ENCODE measurements around the gene TNPO3.
"Not testable (repeated sequence)": the region's sequence is repeated elsewhere in the genome, so short reads cannot be mapped to it uniquely, and the experiment has no call there.

TNPO3 gene

DNA sequence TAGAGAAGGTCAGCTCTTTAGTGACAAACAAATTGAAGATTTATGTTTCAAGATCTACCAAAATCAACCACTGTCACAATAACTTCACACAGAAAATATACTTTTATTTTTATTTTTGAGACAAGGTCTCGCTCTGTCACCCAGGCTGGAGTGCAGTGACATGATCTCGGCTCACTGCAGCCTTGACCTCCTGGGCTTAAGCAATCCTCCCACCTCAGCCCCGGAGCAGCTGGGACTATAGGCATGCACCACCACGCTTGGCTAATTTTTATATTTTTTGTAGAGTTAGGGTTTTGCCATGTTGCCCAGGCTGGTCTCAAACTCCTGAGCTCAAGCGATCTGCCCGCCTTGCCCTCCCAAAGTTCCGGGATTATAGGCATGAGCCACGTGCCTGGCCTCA is 60.4 kb downstream of the TNPO3 start:
- peaks cover 54% of the 10 kb centered on the region for H3K36me3 Mint-ChIP-seq (ENCODE audit: insufficient read depth)
- H3K9me3 Mint-ChIP-seq; H3K4me1 Mint-ChIP-seq (ENCODE audit: low read depth in 2 of 2); DNase-seq; H3K27me3 Mint-ChIP-seq; ATAC-seq (replicated peaks); H3K4me3 Mint-ChIP-seq; H3K27ac Mint-ChIP-seq: not testable (repeated sequence)

DNA sequence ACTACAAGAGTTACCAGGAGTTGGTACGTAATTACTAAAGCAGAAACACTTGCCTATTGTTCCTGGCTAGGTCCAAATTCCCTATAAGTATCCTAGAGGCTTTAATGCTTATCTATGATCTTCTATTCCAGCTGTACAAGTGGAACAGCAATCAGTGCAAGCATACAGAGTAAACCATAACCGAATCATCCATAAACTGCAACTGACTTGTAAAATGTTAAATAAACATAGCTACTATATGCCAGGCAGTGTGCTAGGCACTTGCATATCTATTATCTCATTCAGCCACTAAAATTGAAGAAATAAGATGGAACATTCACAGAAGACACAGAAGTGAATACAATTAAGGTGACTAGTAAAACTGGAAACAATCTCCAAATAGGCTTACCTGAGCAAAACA is 61.5 kb downstream of the TNPO3 start:
- H3K4me1 Mint-ChIP-seq (ENCODE audit: low read depth in 2 of 2): no peaks in the 10 kb centered on the region
- H3K27me3 Mint-ChIP-seq: no peaks in the 10 kb centered on the region
- H3K4me3 Mint-ChIP-seq: no peak overlapping the region
- peaks cover 53% of the 10 kb centered on the region for H3K36me3 Mint-ChIP-seq (ENCODE audit: insufficient read depth)
- no peak for ATAC-seq (replicated peaks)
- no peak for DNase-seq
- H3K27ac Mint-ChIP-seq: peak overlapping the region in 1 of 2 donors; percentile 38
- H3K9me3 Mint-ChIP-seq: no peaks in the 10 kb centered on the region

DNA sequence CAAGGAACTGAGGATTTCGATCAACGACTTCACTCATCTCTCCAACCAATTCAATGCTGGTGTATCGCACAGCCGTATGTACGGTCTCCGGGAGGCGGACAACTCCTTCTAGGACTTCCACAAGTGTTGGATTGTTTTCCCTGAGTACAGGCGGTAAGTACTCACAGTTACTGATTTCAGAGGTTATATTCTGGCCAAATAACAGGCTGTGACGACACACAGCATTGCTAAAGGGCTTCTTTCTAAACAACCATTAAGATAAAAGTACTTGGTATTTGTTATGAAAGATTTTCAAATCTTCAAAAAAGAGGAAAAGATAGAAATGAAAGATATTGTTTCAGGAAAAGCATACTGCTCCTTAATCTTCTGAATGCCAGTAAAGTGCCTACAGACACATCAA is 65.0 kb downstream of the TNPO3 start:
- Mint-ChIP-seq H3K4me1 (ENCODE audit: low read depth in 2 of 2) (no peaks in the 10 kb centered on the region), H3K27me3 (no peaks in the 10 kb centered on the region), H3K36me3 (ENCODE audit: insufficient read depth) (peaks cover 59% of the 10 kb centered on the region), H3K27ac (no peak overlapping the region), H3K9me3 (no peaks in the 10 kb centered on the region), H3K4me3 (no peak overlapping the region)
- ATAC-seq (replicated peaks) (no peak), DNase-seq (no peak)

DNA sequence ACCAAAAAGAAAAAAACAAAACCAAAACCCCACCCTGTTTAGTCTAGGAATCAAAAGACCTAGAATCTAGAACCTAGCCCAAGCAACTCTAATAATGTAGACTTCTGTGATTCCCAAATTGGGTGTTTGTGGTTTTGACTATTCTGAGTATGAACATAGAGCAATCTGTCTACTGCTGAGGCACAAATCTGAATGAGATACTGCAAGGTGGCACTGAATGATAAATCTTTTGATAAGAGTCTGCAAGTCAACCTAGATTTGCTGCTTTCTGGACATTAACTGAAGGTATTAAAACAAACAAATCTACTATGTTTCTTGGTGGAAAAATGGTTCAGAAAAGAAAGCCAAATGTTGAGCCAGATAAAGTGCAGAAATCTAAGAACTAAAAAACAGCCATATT is 66.5 kb downstream of the TNPO3 start:
- DNase-seq (no peak), ATAC-seq (replicated peaks) (no peak)
- Mint-ChIP-seq H3K27me3 (no peaks in the 10 kb centered on the region), H3K4me3 (no peak overlapping the region), H3K36me3 (ENCODE audit: insufficient read depth) (peaks cover 60% of the 10 kb centered on the region), H3K9me3 (no peaks in the 10 kb centered on the region), H3K27ac (peak overlapping the region in 1 of 2 donors; percentile 51), H3K4me1 (ENCODE audit: low read depth in 2 of 2) (no peaks in the 10 kb centered on the region)

DNA sequence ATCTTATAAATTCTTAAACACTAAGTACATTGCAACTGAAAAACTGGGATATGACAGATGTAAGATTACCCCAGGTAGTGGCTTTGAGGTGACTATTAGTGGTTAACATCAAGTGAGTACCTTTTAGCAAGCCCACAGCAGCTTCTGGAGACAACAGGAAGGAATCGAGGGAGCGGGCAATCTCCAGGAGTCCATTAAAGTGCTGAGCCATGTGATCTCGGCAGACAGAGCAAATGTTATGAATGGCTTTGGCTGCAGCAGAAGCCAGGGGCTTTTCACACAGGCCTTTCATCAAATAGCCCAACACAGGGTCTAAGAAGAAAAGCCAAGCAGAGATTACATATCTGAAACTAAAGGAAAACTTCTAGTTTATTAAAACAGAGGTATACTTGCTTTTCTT is 68.3 kb downstream of the TNPO3 start:
- H3K36me3 Mint-ChIP-seq (ENCODE audit: insufficient read depth): peaks cover 66% of the 10 kb centered on the region

DNA sequence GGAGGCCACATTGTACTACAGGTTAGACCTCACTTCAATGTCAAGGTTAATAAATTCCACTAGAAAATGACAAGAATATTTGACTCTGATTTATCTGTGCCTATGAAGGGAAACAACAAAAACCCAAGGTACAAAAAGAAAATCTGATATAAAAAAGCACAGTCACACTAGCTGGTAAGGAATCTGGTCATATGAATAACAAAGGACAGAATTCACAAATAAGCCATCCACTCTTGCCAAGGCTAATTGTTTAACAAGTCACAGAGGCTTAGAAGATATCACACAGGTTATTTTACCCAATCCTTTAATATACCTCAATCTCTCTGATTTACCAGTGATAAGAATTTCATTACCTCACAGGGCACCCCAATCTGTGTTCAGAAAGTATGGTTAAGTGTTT is 69.3 kb downstream of the TNPO3 start:
- Mint-ChIP-seq H3K36me3 (ENCODE audit: insufficient read depth) (peaks cover 74% of the 10 kb centered on the region), H3K4me1 (ENCODE audit: low read depth in 2 of 2) (no peaks in the 10 kb centered on the region), H3K4me3 (no peak overlapping the region), H3K27me3 (no peaks in the 10 kb centered on the region), H3K9me3 (no peaks in the 10 kb centered on the region), H3K27ac (no peak overlapping the region)
- ATAC-seq (replicated peaks): no peak
- DNase-seq: no peak

More for the DNA sequence above, 68.3 kb downstream of the TNPO3 start:
- ATAC-seq (replicated peaks): no peak
- H3K27ac Mint-ChIP-seq: no peak overlapping the region
- no peak for DNase-seq
- H3K27me3 Mint-ChIP-seq: no peaks in the 10 kb centered on the region
- no peak overlapping the region for H3K4me3 Mint-ChIP-seq
- no peaks in the 10 kb centered on the region for H3K4me1 Mint-ChIP-seq (ENCODE audit: low read depth in 2 of 2)
- H3K9me3 Mint-ChIP-seq: no peaks in the 10 kb centered on the region

DNA sequence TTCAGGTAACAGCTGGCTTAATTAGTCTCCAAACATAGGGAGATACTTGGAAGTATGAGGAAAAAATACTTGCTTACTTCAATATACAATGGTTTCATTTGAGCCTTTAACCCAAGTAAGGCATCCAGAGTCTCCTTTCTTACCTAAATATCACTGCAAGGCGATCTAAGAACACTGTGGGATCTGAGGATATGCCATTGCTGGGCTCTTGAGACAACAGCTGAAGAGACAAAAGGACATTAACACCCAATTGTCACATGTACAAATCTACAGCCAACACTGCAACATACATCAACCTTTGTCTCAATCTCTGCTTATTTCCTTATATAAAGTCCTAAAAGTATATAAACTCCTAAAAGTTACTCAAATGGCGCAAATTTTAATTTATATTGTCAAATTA is 72.8 kb downstream of the TNPO3 start:
- ATAC-seq (replicated peaks) (no peak), DNase-seq (no peak)
- peak overlapping the region in 1 of 2 donors; percentile 12 for H3K27ac Mint-ChIP-seq
- H3K4me1 Mint-ChIP-seq (ENCODE audit: low read depth in 2 of 2): no peaks in the 10 kb centered on the region
- peaks cover 87% of the 10 kb centered on the region for H3K36me3 Mint-ChIP-seq (ENCODE audit: insufficient read depth)
- no peak overlapping the region for H3K4me3 Mint-ChIP-seq
- H3K9me3 Mint-ChIP-seq: no peaks in the 10 kb centered on the region
- no peaks in the 10 kb centered on the region for H3K27me3 Mint-ChIP-seq

DNA sequence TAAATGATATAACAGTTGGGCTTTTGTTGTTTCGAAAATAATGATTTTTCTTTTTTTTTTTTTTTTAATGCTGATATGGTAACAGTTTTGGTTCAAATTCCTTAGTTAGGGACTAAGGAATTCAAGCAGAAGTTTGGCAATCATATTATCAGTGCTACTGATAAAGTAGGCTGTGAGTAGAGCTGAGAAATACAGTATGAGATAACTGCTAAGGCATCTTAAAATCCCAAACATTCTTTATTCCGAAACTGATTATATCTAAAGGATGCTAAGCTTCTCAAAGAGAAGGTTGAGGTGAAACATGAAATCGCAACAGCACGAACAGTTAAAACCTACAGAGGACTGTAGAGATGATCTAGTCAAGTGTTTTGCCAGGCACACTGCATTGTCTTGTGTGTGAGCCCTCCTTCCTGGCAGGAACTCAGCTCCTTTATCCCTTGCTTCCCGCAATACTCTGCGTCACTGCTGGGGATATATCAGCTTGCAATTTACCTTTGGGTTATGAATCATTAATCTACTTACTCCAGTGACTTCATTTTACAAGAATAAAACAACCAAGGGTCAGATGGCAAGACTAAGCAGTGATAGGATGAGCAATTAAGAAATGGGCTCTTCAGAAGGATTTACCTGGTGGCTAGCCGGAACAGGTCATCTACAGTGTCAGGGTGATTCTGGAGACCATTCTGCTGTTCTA is 80.5 kb downstream of the TNPO3 start:
- DNase-seq (no peak), ATAC-seq (replicated peaks) (no peak)
- no peaks in the 10 kb centered on the region for H3K4me1 Mint-ChIP-seq (ENCODE audit: low read depth in 2 of 2)
- peaks cover 94% of the 10 kb centered on the region for H3K36me3 Mint-ChIP-seq (ENCODE audit: insufficient read depth)
- H3K4me3 Mint-ChIP-seq: no peak overlapping the region
- no peaks in the 10 kb centered on the region for H3K27me3 Mint-ChIP-seq
- H3K27ac Mint-ChIP-seq: peak overlapping the region in 1 of 2 donors; percentile 41
- no peaks in the 10 kb centered on the region for H3K9me3 Mint-ChIP-seq

DNA sequence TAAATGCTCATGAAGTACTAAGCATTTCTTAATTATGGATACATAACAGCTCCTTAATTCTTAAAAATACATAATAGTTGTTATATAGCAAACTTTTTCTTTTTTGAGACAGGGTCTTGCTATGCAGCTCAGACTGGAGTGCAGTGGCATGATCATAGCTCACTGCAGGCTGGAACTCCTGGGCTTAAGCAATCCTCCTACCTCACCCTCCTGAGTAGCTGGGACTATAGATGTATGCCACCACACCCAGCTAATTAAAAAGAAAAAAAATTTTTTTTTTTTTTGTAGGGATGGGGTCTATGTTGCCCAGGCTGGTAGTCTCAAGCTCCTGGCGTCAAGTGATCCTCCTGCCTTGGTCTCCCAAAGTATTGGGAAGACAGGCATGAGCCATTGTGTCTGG is 86.3 kb downstream of the TNPO3 start:
- H3K27ac Mint-ChIP-seq: no peak overlapping the region

DNA sequence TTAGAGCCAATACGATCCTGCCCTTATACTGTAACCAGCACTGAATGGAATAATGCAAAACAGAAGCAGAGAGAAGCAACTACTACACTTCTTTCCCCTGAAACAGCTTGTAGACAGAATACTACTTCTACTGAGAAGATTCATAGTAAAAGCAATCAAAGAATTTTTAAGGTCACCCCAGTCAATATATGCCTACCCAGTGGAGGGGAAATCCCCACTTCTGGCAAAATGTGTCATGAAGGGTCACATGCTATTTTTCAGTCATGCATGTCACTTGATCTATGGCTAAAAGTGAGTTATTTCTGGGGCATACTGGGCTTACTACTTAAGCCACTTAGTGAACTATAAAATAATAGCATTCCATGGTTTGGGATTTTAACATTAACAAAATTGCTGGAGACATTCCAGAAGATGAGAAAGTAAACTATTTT is 91.6 kb downstream of the TNPO3 start:
- Mint-ChIP-seq H3K4me1 (ENCODE audit: low read depth in 2 of 2) (no peaks in the 10 kb centered on the region), H3K4me3 (no peak overlapping the region), H3K9me3 (no peaks in the 10 kb centered on the region), H3K27me3 (no peaks in the 10 kb centered on the region), H3K27ac (peak overlapping the region; percentile 53 to 56), H3K36me3 (ENCODE audit: insufficient read depth) (peaks cover 74% of the 10 kb centered on the region)
- ATAC-seq (replicated peaks): peak; percentile 52
- no peak for DNase-seq

More for the DNA sequence above, 86.3 kb downstream of the TNPO3 start:
- Mint-ChIP-seq H3K9me3 (no peaks in the 10 kb centered on the region), H3K27me3 (no peaks in the 10 kb centered on the region), H3K4me3 (no peak overlapping the region), H3K4me1 (ENCODE audit: low read depth in 2 of 2) (no peaks in the 10 kb centered on the region), H3K36me3 (ENCODE audit: insufficient read depth) (peaks cover 87% of the 10 kb centered on the region)
- ATAC-seq (replicated peaks) (no peak), DNase-seq (no peak)

DNA sequence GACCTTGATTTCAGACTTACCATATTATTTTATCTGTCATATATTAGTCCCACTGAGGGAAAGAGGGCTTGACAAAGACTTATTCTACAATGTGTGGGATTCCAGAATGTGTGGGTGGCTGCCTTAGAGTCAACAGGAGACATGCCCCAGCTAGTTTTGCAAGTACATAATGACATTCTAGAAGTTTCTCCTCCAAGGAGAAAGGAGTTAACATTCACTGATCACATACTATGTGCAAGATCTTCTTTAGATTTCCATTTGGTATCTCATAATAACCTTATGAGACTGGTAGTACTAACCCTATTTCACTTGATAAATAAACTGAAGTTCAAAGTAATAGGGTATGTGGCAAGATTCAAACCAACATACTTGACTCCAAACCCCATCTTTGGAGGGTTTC is 92.0 kb downstream of the TNPO3 start:
- Mint-ChIP-seq H3K27ac (peak overlapping the region; percentile 39 to 56), H3K27me3 (no peaks in the 10 kb centered on the region), H3K4me1 (ENCODE audit: low read depth in 2 of 2) (no peaks in the 10 kb centered on the region), H3K4me3 (no peak overlapping the region), H3K9me3 (no peaks in the 10 kb centered on the region), H3K36me3 (ENCODE audit: insufficient read depth) (peaks cover 74% of the 10 kb centered on the region)
- ATAC-seq (replicated peaks) (no peak), DNase-seq (no peak)

DNA sequence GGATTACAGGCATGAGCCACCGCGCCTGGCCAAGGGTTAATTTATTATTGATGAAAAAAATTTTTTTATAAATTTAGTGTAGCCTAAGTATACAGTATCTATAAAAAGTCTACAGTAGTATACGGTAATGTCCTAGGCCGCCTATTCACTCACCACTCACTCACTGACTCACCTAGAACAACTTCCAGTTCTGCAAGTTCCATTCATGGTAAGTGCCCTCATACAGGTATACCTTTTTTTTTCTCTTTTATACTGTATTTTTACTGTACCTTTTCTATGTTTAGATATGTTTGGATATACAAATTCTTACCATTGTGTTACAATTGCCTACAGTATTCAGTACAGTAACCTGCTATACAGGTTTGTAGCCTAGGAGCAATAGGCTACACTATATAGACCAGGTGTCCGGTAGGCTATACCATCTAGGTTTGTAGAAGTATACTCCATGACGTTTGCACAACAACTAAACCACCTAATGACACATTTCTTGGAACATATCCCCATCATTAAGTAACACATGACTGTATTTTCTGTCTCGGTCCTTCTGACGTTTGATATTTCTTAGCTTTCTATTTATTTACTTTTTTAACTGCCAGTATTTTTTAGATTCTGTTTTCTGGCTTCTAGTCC is 93.8 kb downstream of the TNPO3 start:
- Mint-ChIP-seq H3K9me3 (no peaks in the 10 kb centered on the region), H3K27me3 (no peaks in the 10 kb centered on the region), H3K36me3 (ENCODE audit: insufficient read depth) (peaks cover 76% of the 10 kb centered on the region), H3K4me1 (ENCODE audit: low read depth in 2 of 2) (no peaks in the 10 kb centered on the region), H3K4me3 (no peak overlapping the region), H3K27ac (no peak overlapping the region)
- no peak for ATAC-seq (replicated peaks)
- no peak for DNase-seq

DNA sequence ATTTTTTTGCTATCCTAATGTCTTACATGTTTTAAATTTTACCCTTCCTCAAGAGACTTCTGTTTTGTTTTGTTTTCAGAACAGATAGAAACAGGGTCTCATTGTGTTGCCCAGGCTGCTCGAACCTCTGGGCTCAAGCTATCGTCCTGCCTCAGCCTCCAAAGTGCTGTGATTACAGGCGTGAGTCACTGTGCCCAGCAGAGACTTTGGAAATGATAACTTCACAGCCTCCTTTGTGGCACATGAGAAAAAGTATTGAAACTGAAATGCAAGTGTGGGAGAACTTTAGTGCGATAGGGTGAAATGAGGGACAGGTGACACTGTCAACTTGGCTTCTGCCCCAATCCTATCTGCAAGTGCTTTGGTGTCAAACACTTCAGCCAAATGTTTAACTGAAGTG is 95.6 kb downstream of the TNPO3 start:
- Mint-ChIP-seq H3K9me3 (no peaks in the 10 kb centered on the region), H3K27me3 (no peaks in the 10 kb centered on the region), H3K27ac (no peak overlapping the region), H3K4me1 (ENCODE audit: low read depth in 2 of 2) (no peaks in the 10 kb centered on the region), H3K36me3 (ENCODE audit: insufficient read depth) (peaks cover 77% of the 10 kb centered on the region), H3K4me3 (no peak overlapping the region)
- no peak for DNase-seq
- no peak for ATAC-seq (replicated peaks)

DNA sequence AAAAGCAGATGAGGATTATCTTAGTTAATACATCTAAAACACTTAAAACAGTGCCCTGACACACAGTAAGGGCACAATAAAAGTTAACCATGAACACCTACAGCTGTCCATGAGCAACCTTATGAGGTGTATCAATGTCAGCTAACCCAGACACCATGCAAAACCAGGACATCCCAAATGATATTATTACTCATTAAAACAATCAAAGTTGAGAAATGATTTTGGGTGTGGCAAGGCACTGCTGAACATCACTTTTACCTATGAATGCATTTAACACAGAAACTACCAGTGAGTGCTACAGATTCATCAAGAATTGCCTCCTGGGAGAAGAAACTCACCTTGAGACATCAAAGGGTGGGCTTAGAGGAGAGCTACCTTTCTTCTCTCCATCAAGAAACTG is 98.9 kb downstream of the TNPO3 start:
- no peak overlapping the region for H3K4me3 Mint-ChIP-seq
- ATAC-seq (replicated peaks) (no peak), DNase-seq (no peak)
- no peaks in the 10 kb centered on the region for H3K4me1 Mint-ChIP-seq (ENCODE audit: low read depth in 2 of 2)
- H3K27me3 Mint-ChIP-seq: no peaks in the 10 kb centered on the region
- H3K36me3 Mint-ChIP-seq (ENCODE audit: insufficient read depth): peaks cover 59% of the 10 kb centered on the region
- no peak overlapping the region for H3K27ac Mint-ChIP-seq
- H3K9me3 Mint-ChIP-seq: no peaks in the 10 kb centered on the region

Measured in effector memory CD8-positive, alpha-beta T cell (primary cell).